DOHH2 (cell line): Measurements from ENCODE around the gene LYPD1.

Experiments
- H3F3A ChIP-seq: fragments of 200-600 bp; sonication (generic), shearing (Covaris generic); 2 replicates; pipeline ENCODE4 v1.6.0; 2016; ENCODE audit warnings: antibody characterized with exemption, mild to moderate bottlenecking; ENCODE audit not compliant: control insufficient read depth, insufficient read depth
- H3K27ac ChIP-seq: fragments of 200-600 bp; sonication (generic); 2 replicates; pipeline ENCODE4 v1.5.1; 2014; ENCODE audit warnings: low read depth, mild to moderate bottlenecking, low read length, moderate library complexity
- H3K27me3 ChIP-seq: fragments of 200-600 bp; sonication (generic); 2 replicates; pipeline ENCODE4 v1.6.1; 2014; ENCODE audit warnings: mild to moderate bottlenecking, low read length, mixed read lengths; ENCODE audit not compliant: control insufficient read depth
- H3K36me3 ChIP-seq: fragments of 200-600 bp; sonication (generic); 2 replicates; pipeline ENCODE4 v1.6.1; 2014; ENCODE audit warnings: mild to moderate bottlenecking, low read length, moderate library complexity, mixed read lengths; ENCODE audit not compliant: control insufficient read depth
- H3K4me1 ChIP-seq: fragments of 200-600 bp; sonication (generic); 2 replicates; pipeline ENCODE4 v1.6.1; 2014; ENCODE audit warnings: mild to moderate bottlenecking, low read length, mixed read lengths; ENCODE audit not compliant: control insufficient read depth
- H3K4me2 ChIP-seq: fragments of 200-600 bp; sonication (generic); 2 replicates; pipeline ENCODE4 v1.6.0; 2014; ENCODE audit warnings: mild to moderate bottlenecking, low read length, moderate library complexity
- H3K4me3 ChIP-seq: fragments of 200-600 bp; sonication (generic); 2 replicates; pipeline ENCODE4 v1.5.1; 2014; ENCODE audit warnings: mild to moderate bottlenecking, low read length, mixed read lengths
- H3K79me2 ChIP-seq: fragments of 200-600 bp; sonication (generic); 2 replicates; pipeline ENCODE4 v1.6.1; 2014; ENCODE audit warnings: mild to moderate bottlenecking, low read length, mixed read lengths; ENCODE audit not compliant: control insufficient read depth
- H3K9me2 ChIP-seq: fragments of 200-600 bp; sonication (generic); replicated peaks from 2 replicates; pipeline ENCODE4 v1.6.1; 2014; ENCODE audit warnings: mild to moderate bottlenecking, low read length, mixed read lengths; ENCODE audit not compliant: control insufficient read depth
- H3K9me3 ChIP-seq: fragments of 200-600 bp; sonication (generic); 2 replicates; pipeline ENCODE4 v1.6.1; 2014; ENCODE audit warnings: antibody characterized with exemption, low read length, mixed read lengths; ENCODE audit not compliant: control insufficient read depth, insufficient read depth
- H4K20me1 ChIP-seq: fragments of 200-600 bp; sonication (generic); 2 replicates; pipeline ENCODE4 v1.6.0; 2014; ENCODE audit warnings: low read depth, mild to moderate bottlenecking, antibody characterized with exemption, low read length, moderate library complexity; ENCODE audit not compliant: control insufficient read depth, insufficient read depth
- CTCF ChIP-seq: fragments of 200-600 bp; sonication (generic); IDR thresholded peaks from one replicate; pipeline ENCODE4 v1.5.1; 2014; ENCODE audit warnings: antibody characterized with exemption, mild to moderate bottlenecking, low read depth, low read length; ENCODE audit not compliant: poor library complexity, severe bottlenecking
- EZH2phosphoT487 ChIP-seq: fragments of 200-600 bp; sonication (generic); IDR thresholded peaks from 2 replicates; pipeline ENCODE4 v1.6.1; 2017; ENCODE audit warnings: borderline replicate concordance, mild to moderate bottlenecking, antibody characterized with exemption, low read length, moderate library complexity, mixed read lengths

The LYPD1 gene

GRCh38 chr2:132641819-132642218, 28.2 kb downstream of the LYPD1 start:
- Histone ChIP-seq H4K20me1 (no peaks in the 10 kb centered on the region), H3K27ac (no peak overlapping the region), H3K4me1 (0 out of 2 replicates have a peak, but pooled peaks cover 3% of the 10 kb centered on the region)

GRCh38 chr2:132640116-132640515, 29.9 kb downstream of the LYPD1 start:
- Histone ChIP-seq H3K27me3 (no peaks in the 10 kb centered on the region), H3K79me2 (no peaks in the 10 kb centered on the region), H3K4me2 (no peak overlapping the region), H3K9me2 (no peaks in the 10 kb centered on the region), H3K4me3 (no peak overlapping the region), H4K20me1 (no peaks in the 10 kb centered on the region), H3K36me3 (no peaks in the 10 kb centered on the region), H3F3A (no peaks in the 10 kb centered on the region), H3K9me3 (no peaks in the 10 kb centered on the region), H3K4me1 (no peaks in the 10 kb centered on the region), H3K27ac (no peak overlapping the region)
- TF ChIP-seq EZH2phosphoT487 (no peak), CTCF (no peak)

More at GRCh38 chr2:132641819-132642218, 28.2 kb downstream of the LYPD1 start:
- Histone ChIP-seq H3F3A (no peaks in the 10 kb centered on the region), H3K79me2 (no peaks in the 10 kb centered on the region), H3K9me3 (no peaks in the 10 kb centered on the region), H3K4me3 (no peak overlapping the region), H3K36me3 (no peaks in the 10 kb centered on the region), H3K27me3 (no peaks in the 10 kb centered on the region), H3K4me2 (no peak overlapping the region), H3K9me2 (no peaks in the 10 kb centered on the region)
- TF ChIP-seq CTCF: no peak
- no peak for TF ChIP-seq EZH2phosphoT487

- H3K4me1 ChIP-seq: no peaks in the 10 kb centered on the region
Measured at GRCh38 chr2:132638313-132639040, 31.5 kb downstream of the LYPD1 start.

More at GRCh38 chr2:132638313-132639040, 31.5 kb downstream of the LYPD1 start:
- H3K79me2 ChIP-seq: no peaks in the 10 kb centered on the region
- no peak for TF ChIP-seq CTCF
- no peak for TF ChIP-seq EZH2phosphoT487
- H3K36me3 ChIP-seq: no peaks in the 10 kb centered on the region
- no peaks in the 10 kb centered on the region for H3K9me2 ChIP-seq
- no peaks in the 10 kb centered on the region for H3F3A ChIP-seq
- H3K4me3 ChIP-seq: no peak overlapping the region
- no peaks in the 10 kb centered on the region for H3K9me3 ChIP-seq
- H3K27ac ChIP-seq: no peak overlapping the region
- no peaks in the 10 kb centered on the region for H4K20me1 ChIP-seq
- H3K27me3 ChIP-seq: no peaks in the 10 kb centered on the region
- H3K4me2 ChIP-seq: no peak overlapping the region
